Stimulated activated CD4-positive, alpha-beta T cell treated with anti-CD3 and anti-CD28 coated beads, Interleukin-1b, Interleukin-23, amount 100 ng/mL, for 1 hour (primary cell): Measurements from ENCODE around the gene ANKRD13B.
"Not testable (repeated sequence)": the region's sequence is repeated elsewhere in the genome, so short reads cannot be mapped to it uniquely, and the experiment has no call there.

Experiments used
- DNase-seq, 2 donors: peaks; one replicate each; pipeline ENCODE4 v3.0.0-alpha.2; 2020; ENCODE audit warnings: low read depth in 2 of 2

Gene ANKRD13B

GRCh38 chr17:29642171-29642611, 49.3 kb downstream of the ANKRD13B start:
- no peak for DNase-seq

GRCh38 chr17:29643817-29644160, 50.9 kb downstream of the ANKRD13B start:
- DNase-seq, result no peak

GRCh38 chr17:29645515-29646051, 52.7 kb downstream of the ANKRD13B start:
- DNase-seq, result no peak

- no peak for DNase-seq
Measured at GRCh38 chr17:29648005-29648404, 55.1 kb downstream of the ANKRD13B start.

- no peak for DNase-seq
Measured at GRCh38 chr17:29649359-29649758, 56.4 kb downstream of the ANKRD13B start.

GRCh38 chr17:29650396-29650795, 57.5 kb downstream of the ANKRD13B start:
- DNase-seq, result no peak

- not testable (repeated sequence) for DNase-seq
Measured at GRCh38 chr17:29651913-29652312, 59.0 kb downstream of the ANKRD13B start.

GRCh38 chr17:29652976-29653375, 60.0 kb downstream of the ANKRD13B start:
- no peak for DNase-seq

- no peak for DNase-seq
Measured at GRCh38 chr17:29653995-29654714, 61.2 kb downstream of the ANKRD13B start.

- DNase-seq, result no peak
Measured at GRCh38 chr17:29655323-29655722, 62.4 kb downstream of the ANKRD13B start.

- DNase-seq, result no peak
Measured at GRCh38 chr17:29659155-29659554, 66.2 kb downstream of the ANKRD13B start.

GRCh38 chr17:29661213-29661612, 68.3 kb downstream of the ANKRD13B start:
- DNase-seq, result no peak

GRCh38 chr17:29663155-29663554, 70.2 kb downstream of the ANKRD13B start:
- DNase-seq, result no peak
